HepG2 (cell line): ENCODE measurements around the gene LLGL1. TPM values are rescaled to one million over a fixed set of nuclear protein-coding genes. Genes with fewer than 3 reads are reported as not detected.

Source experiments
- ATAC-seq: fragments of 200-7000 bp; cut with Tn5 transposase; 3 replicates; pipeline ENCODE4 v1.9.1; 2020; ENCODE audit warnings: mild to moderate bottlenecking, moderate library complexity
- BruUV-seq: library from RNA; stranded (reverse); fragments of 400-500 nt; replicated peaks from 2 replicates; lab custom pipeline; 2021; lab: Mats Ljungman, UMichigan
- CTCF ChIA-PET: fragments of 300-600 bp; formaldehyde crosslinking; extraction: SDS; loops from one replicate; lab custom pipeline; 2021; ENCODE audit warnings: low total read pairs, inconsistent platforms, low intra/inter-chr PET ratio; lab: Yijun Ruan, JAX
- POLR2A ChIA-PET: fragments of 350-600 bp; sonication (Branson Sonifier 250); formaldehyde crosslinking; loops from one replicate; lab custom pipeline; 2020; ENCODE audit warnings: antibody characterized with exemption, inconsistent platforms; lab: Yijun Ruan, JAX
- DNase-seq: peaks from one replicate; pipeline ENCODE4 v3.0.0-alpha.2; 2015; ENCODE audit warnings: low spot score
- FAIRE-seq: peaks from 3 replicates; lab custom pipeline; 2011; peaks lifted over from hg19 to GRCh38; lab: Jason Lieb, UNC
- H2AFZ ChIP-seq: one replicate; pipeline ENCODE4 v1.6.1; 2011; ENCODE audit warnings: low read length, inconsistent platforms
- H3K27ac ChIP-seq: fragments of 300-600 bp; 3 replicates; pipeline ENCODE4 v1.8.0; 2011; ENCODE audit warnings: mixed run types, mild to moderate bottlenecking, mixed read lengths, low read length, inconsistent platforms; ENCODE audit not compliant: insufficient read depth; ENCODE audit errors: extremely low read length
- H3K27me3 ChIP-seq, 2 experiments: fragments of 200-600 bp in 1 of 2; 2 replicates in 1 of 2; 3 replicates in 1 of 2; pipeline versions ENCODE4 v1.6.0 to v1.8.0; 2011; ENCODE audit warnings: low read length in 2 of 2, mild to moderate bottlenecking in 2 of 2, moderate library complexity in 2 of 2, inconsistent platforms in 1 of 2; ENCODE audit not compliant: insufficient read depth in 2 of 2, control insufficient read depth in 1 of 2
- H3K36me3 ChIP-seq, 2 experiments: fragments of 200-600 bp in 1 of 2; replicated peaks in 1 of 2; 2 replicates in 1 of 2; 3 replicates in 1 of 2; pipeline versions ENCODE4 v1.5.1 to v1.8.0; 2011; ENCODE audit warnings: low read length in 2 of 2, inconsistent platforms in 1 of 2; ENCODE audit not compliant: insufficient read depth in 2 of 2, control insufficient read depth in 1 of 2
- H3K4me1 ChIP-seq: 2 replicates; pipeline ENCODE4 v1.5.1; 2012; ENCODE audit warnings: low read length, inconsistent platforms; ENCODE audit not compliant: insufficient read depth
- H3K4me2 ChIP-seq: 2 replicates; pipeline ENCODE4 v1.6.0; 2011; ENCODE audit warnings: low read depth, low read length, inconsistent platforms
- H3K4me3 ChIP-seq, 3 experiments: fragments of 200-600 bp in 1 of 3; sonication (generic), shearing (Covaris generic) in 1 of 3; replicated peaks in 1 of 3; 2 replicates each; pipeline ENCODE4 v1.5.1; 2011 to 2016; ENCODE audit warnings: low read length in 3 of 3, inconsistent platforms in 2 of 3, low read depth in 2 of 3, mild to moderate bottlenecking in 2 of 3, control low read depth in 1 of 3, mixed read lengths in 1 of 3; ENCODE audit not compliant: insufficient read depth in 1 of 3
- H3K79me2 ChIP-seq: one replicate; pipeline ENCODE4 v1.6.1; 2011; ENCODE audit warnings: low read length, inconsistent platforms; ENCODE audit not compliant: insufficient read depth
- H3K9ac ChIP-seq: 2 replicates; pipeline ENCODE4 v1.6.0; 2011; ENCODE audit warnings: mild to moderate bottlenecking, low read depth, low read length, inconsistent platforms; ENCODE audit not compliant: insufficient read depth
- H3K9me3 ChIP-seq: 2 replicates; pipeline ENCODE4 v1.5.1; 2012; ENCODE audit warnings: mild to moderate bottlenecking, low read length
- H4K20me1 ChIP-seq: 2 replicates; pipeline ENCODE4 v1.6.0; 2011; ENCODE audit warnings: inconsistent platforms, mild to moderate bottlenecking, low read length, moderate library complexity; ENCODE audit not compliant: insufficient read depth
- HMG20A ChIP-seq: IDR thresholded peaks from 2 replicates; pipeline ENCODE4 v1.6.1; 2016; ENCODE audit warnings: borderline replicate concordance
- TBL1XR1 ChIP-seq: fragments of 150-350 bp; IDR thresholded peaks from 2 replicates; pipeline ENCODE4 v1.6.1; 2014; ENCODE audit warnings: borderline replicate concordance, low read length; ENCODE audit not compliant: partially characterized antibody
- ZFX ChIP-seq: sonication (generic); formaldehyde crosslinking; IDR thresholded peaks from 2 replicates; pipeline ENCODE4 v1.4.0; 2020; ENCODE audit warnings: mild to moderate bottlenecking, low read depth, missing genetic modification reagents, moderate library complexity
- ZKSCAN1 ChIP-seq: fragments of 150-350 bp; IDR thresholded peaks from 2 replicates; pipeline ENCODE4 v1.6.1; 2014; ENCODE audit warnings: low read length
- ZMYM3 ChIP-seq: sonication (generic); formaldehyde crosslinking; IDR thresholded peaks from 2 replicates; pipeline ENCODE4 v1.5.1; 2020; ENCODE audit warnings: mild to moderate bottlenecking, missing genetic modification reagents
- ZUFSP ChIP-seq: sonication (generic); formaldehyde crosslinking; IDR thresholded peaks from 2 replicates; pipeline ENCODE4 v1.9.0; 2021; ENCODE audit warnings: missing genetic modification reagents, mild to moderate bottlenecking, borderline replicate concordance
- WGBS: methylation state at CpG from one replicate; pipeline ENCODE4 v1.1.6; 2017; ENCODE audit warnings: low lambda C conversion rate; 5-methylcytosine and 5-hydroxymethylcytosine counted together
- in situ Hi-C: cut with HindIII; loops from 2 replicates; pipeline ENCODE4 v1.10.0; 2017; ENCODE audit warnings: low pct_unique_long_range_greater_than_20kb; ENCODE audit not compliant: extremely low pct_ligation_motif_present
- intact Hi-C: fragments of 100-400 bp; cut with micrococcal nuclease; formaldehyde crosslinking; loops from one replicate; pipeline ENCODE4 v1.10.0; 2022; ENCODE audit not compliant: unreplicated experiment
- polyA plus RNA-seq, 8 experiments: library from polyadenylated mRNA; depleted of rRNA in 3 of 8; stranded (reverse) in 7 of 8; unstranded in 1 of 8; fragments of >200 nt; fragmentation: Illumina TruSeq in 4 of 8; extraction: Trizol in 4 of 8; gene quantifications; 2 replicates each; pipeline versions ENCODE4 v1.2.1 to v1.2.3, GENCODE V29; 2011 to 2016; ENCODE audit warnings: low read depth in 4 of 8, missing spikeins in 1 of 8, mixed read lengths in 1 of 8; ENCODE audit not compliant: insufficient read depth in 1 of 8
- total RNA-seq, 5 experiments: library from RNA; depleted of rRNA; stranded (reverse); fragments of >200 nt; fragmentation: Illumina TruSeq; extraction: Trizol; gene quantifications; 2 replicates each; pipeline ENCODE4 v1.2.3, GENCODE V29; 2016; ENCODE audit warnings: low read depth in 1 of 5
- TF ChIP-seq, protein P1 (sequence below): sonication (generic); formaldehyde crosslinking; IDR thresholded peaks from 2 replicates; pipeline ENCODE4 v1.4.0; 2020; ENCODE audit warnings: missing genetic modification reagents

Gene LLGL1
- total and polyA plus RNA-seq, 2 of the 13 experiments (the other 11 are each of a cell fraction or from before 2014, with no cell fraction given) = 15.0 to 15.3 TPM

DNA sequence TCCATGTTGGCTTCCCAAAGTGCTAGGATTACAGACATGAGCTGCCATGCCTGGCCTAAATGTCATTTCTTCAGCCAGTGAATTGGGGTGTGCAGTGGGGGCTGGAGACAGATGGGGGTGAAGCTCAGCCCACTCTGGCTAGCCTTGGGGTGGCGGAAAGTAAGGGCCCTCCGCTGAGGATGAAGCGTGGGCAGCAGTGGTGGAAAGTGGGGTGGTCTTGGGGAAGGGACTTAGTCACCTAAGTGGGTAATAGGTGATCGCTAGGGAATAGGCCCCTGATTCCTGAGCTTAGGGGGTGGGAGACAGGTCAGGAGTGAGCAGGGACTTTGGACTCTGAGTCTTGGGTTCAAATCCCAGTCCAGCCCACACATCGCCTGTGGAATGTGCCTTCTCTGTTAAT, 2.2 kb downstream of the LLGL1 start:
- no peak for DNase-seq

DNA sequence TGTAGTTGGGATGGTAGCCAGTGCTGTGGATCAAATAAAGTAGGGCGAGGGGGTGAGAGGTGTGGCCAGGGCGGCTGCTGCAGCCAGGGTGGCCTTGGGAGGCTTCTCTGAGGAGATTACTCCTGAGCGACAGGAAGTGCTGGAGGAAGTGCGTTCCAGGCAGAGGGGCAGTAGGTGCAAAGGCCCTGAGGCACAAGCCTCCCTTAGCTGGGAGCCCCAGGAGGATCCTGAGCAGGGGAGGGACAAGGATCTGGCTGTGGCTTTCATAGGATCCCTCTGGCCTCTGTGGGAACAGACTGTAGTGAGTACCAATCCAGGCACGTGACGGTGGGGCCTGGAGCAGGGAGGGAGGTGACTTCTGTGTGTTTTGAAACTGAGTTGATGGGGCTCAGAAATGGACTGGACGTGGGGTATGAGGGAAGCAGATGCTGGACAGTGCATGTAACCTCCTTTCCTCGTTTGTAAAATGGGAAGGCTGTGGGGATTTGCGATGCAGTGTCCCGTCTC, 2.8 kb downstream of the LLGL1 start:
- ChIA-PET POLR2A (interaction anchor here (1.3 kb wide), 1 partner anchor 37 kb away, joined by 3 read pairs; no protein-coding TSS in a partner anchor), CTCF (no interaction called here)
- BruUV-seq = no TSS peak
- peaks cover 21% of the 10 kb centered on the region for H3K79me2 ChIP-seq
- H2AFZ ChIP-seq = no peak overlapping the region
- H3K9ac ChIP-seq = no peak overlapping the region
- no peak for FAIRE-seq
- no peak overlapping the region for H3K4me3 ChIP-seq
- in situ Hi-C loops = no loop called here
- no peak for DNase-seq
- 86% methylated on average over 8 of the region's 10 CpGs for WGBS
- H3K36me3 ChIP-seq = peaks cover 4 to 8% of the 10 kb centered on the region in 2 experiments; a peak in 4 of 5 replicates
- no peak overlapping the region; the same call in 1 of the 2 replicates for H3K4me2 ChIP-seq
- peaks cover 54% of the 10 kb centered on the region for H3K4me1 ChIP-seq
- intact Hi-C loops = no loop called here
- peaks cover 4% of the 10 kb centered on the region; the same call in 1 of the 2 replicates for H4K20me1 ChIP-seq
- H3K9me3 ChIP-seq = no peaks in the 10 kb centered on the region
- no peak for ATAC-seq
- H3K27me3 ChIP-seq = no peaks in the 10 kb centered on the region; a peak in 1 of 5 replicates
- H3K27ac ChIP-seq = no peak overlapping the region
- TF ChIP-seq ZMYM3 (CRISPR knock-in tag) (peak; percentile 61; the same call in 1 of the 2 replicates), ZFX (CRISPR knock-in tag) (0 out of 2 replicates have a peak, but pooled peaks have one; percentile 8), ZUFSP (CRISPR knock-in tag) (no peak), HMG20A (CRISPR knock-in tag) (no peak)
- TF ChIP-seq, protein P1, sequence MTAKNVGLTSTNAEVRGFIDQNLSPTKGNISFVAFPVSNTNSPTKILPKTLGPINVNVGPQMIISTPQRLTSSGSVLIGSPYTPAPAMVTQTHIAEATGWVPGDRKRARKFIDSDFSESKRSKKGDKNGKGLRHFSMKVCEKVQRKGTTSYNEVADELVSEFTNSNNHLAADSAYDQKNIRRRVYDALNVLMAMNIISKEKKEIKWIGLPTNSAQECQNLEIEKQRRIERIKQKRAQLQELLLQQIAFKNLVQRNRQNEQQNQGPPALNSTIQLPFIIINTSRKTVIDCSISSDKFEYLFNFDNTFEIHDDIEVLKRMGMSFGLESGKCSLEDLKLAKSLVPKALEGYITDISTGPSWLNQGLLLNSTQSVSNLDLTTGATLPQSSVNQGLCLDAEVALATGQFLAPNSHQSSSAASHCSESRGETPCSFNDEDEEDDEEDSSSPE (CRISPR knock-in tag) = no peak
- TF ChIP-seq, all 625 proteins: peak for 2

More for the DNA sequence above, 2.2 kb downstream of the LLGL1 start:
- intact Hi-C loops = no loop called here
- in situ Hi-C loops = no loop called here
- POLR2A ChIA-PET = no interaction called here
- FAIRE-seq (no peak), ATAC-seq (no peak)
- Histone ChIP-seq H3K4me3 (no peak overlapping the region), H2AFZ (no peak overlapping the region), H3K36me3 (peaks cover 3% of the 10 kb centered on the region in 2 experiments; a peak in 2 of 5 replicates), H3K9me3 (no peaks in the 10 kb centered on the region), H3K4me2 (no peak overlapping the region), H3K4me1 (peaks cover 54% of the 10 kb centered on the region), H3K27ac (no peak overlapping the region), H3K79me2 (peaks cover 21% of the 10 kb centered on the region), H3K27me3 (no peaks in the 10 kb centered on the region; a peak in 1 of 5 replicates), H3K9ac (no peak overlapping the region), H4K20me1 (peaks cover 4% of the 10 kb centered on the region; the same call in 1 of the 2 replicates)
- CTCF ChIA-PET = no interaction called here
- TF ChIP-seq TBL1XR1 = no peak
- 0 out of 2 replicates have a peak, but pooled peaks have one; percentile 8 for TF ChIP-seq ZKSCAN1
- 85% methylated on average over 5 of the region's 5 CpGs for WGBS
- BruUV-seq = no TSS peak
